Neural progenitor cell (in vitro differentiated cells): ENCODE measurements around the gene MSRB1. TPM values are rescaled to one million over a fixed set of nuclear protein-coding genes. Genes with fewer than 3 reads are reported as not detected.

Experiments
- DNase-seq: peaks from one replicate; pipeline ENCODE4 v3.0.0-alpha.2; 2016; ENCODE audit warnings: low spot score
- H2AFZ ChIP-seq: fragments of 200-600 bp; sonication (generic); replicated peaks from 2 replicates; pipeline ENCODE4 v1.6.1; 2016; ENCODE audit warnings: antibody characterized with exemption
- H3F3A ChIP-seq: fragments of 200-600 bp; sonication (generic); 2 replicates; pipeline ENCODE4 v1.6.1; 2016; ENCODE audit warnings: antibody characterized with exemption, low read depth
- H3K27ac ChIP-seq: fragments of 200-600 bp; sonication (generic); 2 replicates; pipeline ENCODE4 v1.5.1; 2016; ENCODE audit warnings: mild to moderate bottlenecking
- H3K27me3 ChIP-seq: fragments of 200-600 bp; sonication (generic); 2 replicates; pipeline ENCODE4 v1.6.1; 2016; ENCODE audit warnings: mild to moderate bottlenecking, moderate library complexity
- H3K36me3 ChIP-seq: fragments of 200-600 bp; sonication (generic); 2 replicates; pipeline ENCODE4 v1.5.1; 2016
- H3K4me1 ChIP-seq: fragments of 200-600 bp; sonication (generic); 2 replicates; pipeline ENCODE4 v1.6.1; 2016; ENCODE audit warnings: mixed run types
- H3K4me2 ChIP-seq: fragments of 200-600 bp; sonication (generic); 2 replicates; pipeline ENCODE4 v1.6.1; 2016
- H3K4me3 ChIP-seq: fragments of 200-600 bp; sonication (generic); 2 replicates; pipeline ENCODE4 v1.5.1; 2016
- H3K79me2 ChIP-seq: fragments of 200-600 bp; sonication (generic); 2 replicates; pipeline ENCODE4 v1.6.1; 2016; ENCODE audit warnings: low read depth
- H3K9ac ChIP-seq: fragments of 200-600 bp; sonication (generic); 2 replicates; pipeline ENCODE4 v1.6.1; 2016
- H3K9me3 ChIP-seq: fragments of 200-600 bp; sonication (generic); 2 replicates; pipeline ENCODE4 v1.5.1; 2016; ENCODE audit warnings: low read depth
- H4K20me1 ChIP-seq: fragments of 200-600 bp; sonication (generic); 2 replicates; pipeline ENCODE4 v1.6.1; 2016; ENCODE audit warnings: low read depth
- H3K27ac Mint-ChIP-seq: 3 replicates; pipeline ENCODE4 v1.8.0; 2021; ENCODE audit warnings: mixed read lengths
- H3K27me3 Mint-ChIP-seq: 2 replicates; pipeline ENCODE4 v1.8.0; 2022; ENCODE audit warnings: low read depth, mild to moderate bottlenecking, inconsistent platforms, moderate library complexity, mixed read lengths; ENCODE audit not compliant: insufficient read depth
- H3K36me3 Mint-ChIP-seq: 3 replicates; pipeline ENCODE4 v1.8.0; 2021; ENCODE audit warnings: mixed read lengths
- H3K4me1 Mint-ChIP-seq: 3 replicates; pipeline ENCODE4 v1.8.0; 2021; ENCODE audit warnings: mixed read lengths
- H3K4me3 Mint-ChIP-seq: 3 replicates; pipeline ENCODE4 v1.8.0; 2021; ENCODE audit warnings: mild to moderate bottlenecking, moderate library complexity, mixed read lengths
- H3K9me3 Mint-ChIP-seq: 3 replicates; pipeline ENCODE4 v1.8.0; 2020; ENCODE audit warnings: mixed read lengths
- EZH2 ChIP-seq: fragments of 200-600 bp; sonication (generic); IDR thresholded peaks from 2 replicates; pipeline ENCODE4 v1.6.1; 2017; ENCODE audit warnings: antibody characterized with exemption, mild to moderate bottlenecking, moderate library complexity
- EZH2phosphoT487 ChIP-seq: fragments of 200-600 bp; sonication (generic); IDR thresholded peaks from 2 replicates; pipeline ENCODE4 v1.6.1; 2017; ENCODE audit warnings: antibody characterized with exemption
- total RNA-seq: library from RNA; depleted of rRNA; stranded (reverse); fragments of >200 nt; gene quantifications from 2 replicates; pipeline ENCODE4 v1.2.3, GENCODE V29; 2015; ENCODE audit warnings: low replicate concordance
- TF ChIP-seq, protein P1 (sequence below): fragments of 200-600 bp; sonication (generic); IDR thresholded peaks from 2 replicates; pipeline ENCODE4 v1.5.1; 2017; ENCODE audit warnings: antibody characterized with exemption, mild to moderate bottlenecking

Gene MSRB1
- total RNA-seq, 1 donor from 2014 or later, result 26.9 TPM

DNA sequence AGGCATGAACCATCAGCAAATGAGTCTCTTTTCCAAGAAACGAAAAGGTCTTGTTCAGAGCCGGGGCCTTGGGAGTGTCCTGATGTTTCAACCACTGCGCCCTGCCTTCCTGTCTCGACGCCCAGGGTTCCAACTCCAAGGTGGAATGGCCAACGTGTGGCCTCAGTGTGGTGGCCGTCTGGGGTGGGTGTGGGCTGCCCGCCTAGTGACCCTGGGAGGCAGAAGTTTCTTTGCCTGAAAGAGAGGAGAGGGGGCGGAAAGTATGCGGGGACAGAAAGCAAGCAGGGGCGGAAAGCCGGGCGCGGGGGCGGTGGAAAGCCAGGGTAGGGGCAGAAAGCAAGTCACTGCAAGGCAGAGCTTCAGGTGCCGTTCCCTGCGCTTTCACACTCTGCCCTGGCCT lies 4.1 kb downstream of the MSRB1 start:
- Histone ChIP-seq H2AFZ (no peak overlapping the region), H3K4me1 (peaks cover 7% of the 10 kb centered on the region), H3F3A (peaks cover 5% of the 10 kb centered on the region), H3K4me3 (no peak overlapping the region), H3K9ac (no peak overlapping the region), H3K9me3 (no peaks in the 10 kb centered on the region), H4K20me1 (no peaks in the 10 kb centered on the region), H3K27me3 (no peaks in the 10 kb centered on the region), H3K36me3 (no peaks in the 10 kb centered on the region), H3K4me2 (no peak overlapping the region), H3K27ac (no peak overlapping the region), H3K79me2 (peaks cover 10% of the 10 kb centered on the region)
- H3K4me1 Mint-ChIP-seq, result peaks cover 9% of the 10 kb centered on the region
- H3K4me3 Mint-ChIP-seq, result no peak overlapping the region
- H3K27me3 Mint-ChIP-seq, result peaks cover 3% of the 10 kb centered on the region
- DNase-seq, result no peak
- TF ChIP-seq EZH2phosphoT487 (no peak), EZH2 (no peak)
- TF ChIP-seq, protein P1, sequence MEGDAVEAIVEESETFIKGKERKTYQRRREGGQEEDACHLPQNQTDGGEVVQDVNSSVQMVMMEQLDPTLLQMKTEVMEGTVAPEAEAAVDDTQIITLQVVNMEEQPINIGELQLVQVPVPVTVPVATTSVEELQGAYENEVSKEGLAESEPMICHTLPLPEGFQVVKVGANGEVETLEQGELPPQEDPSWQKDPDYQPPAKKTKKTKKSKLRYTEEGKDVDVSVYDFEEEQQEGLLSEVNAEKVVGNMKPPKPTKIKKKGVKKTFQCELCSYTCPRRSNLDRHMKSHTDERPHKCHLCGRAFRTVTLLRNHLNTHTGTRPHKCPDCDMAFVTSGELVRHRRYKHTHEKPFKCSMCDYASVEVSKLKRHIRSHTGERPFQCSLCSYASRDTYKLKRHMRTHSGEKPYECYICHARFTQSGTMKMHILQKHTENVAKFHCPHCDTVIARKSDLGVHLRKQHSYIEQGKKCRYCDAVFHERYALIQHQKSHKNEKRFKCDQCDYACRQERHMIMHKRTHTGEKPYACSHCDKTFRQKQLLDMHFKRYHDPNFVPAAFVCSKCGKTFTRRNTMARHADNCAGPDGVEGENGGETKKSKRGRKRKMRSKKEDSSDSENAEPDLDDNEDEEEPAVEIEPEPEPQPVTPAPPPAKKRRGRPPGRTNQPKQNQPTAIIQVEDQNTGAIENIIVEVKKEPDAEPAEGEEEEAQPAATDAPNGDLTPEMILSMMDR, result no peak
- peaks cover 2% of the 10 kb centered on the region for H3K36me3 Mint-ChIP-seq
- H3K9me3 Mint-ChIP-seq, result no peaks in the 10 kb centered on the region
- no peak overlapping the region for H3K27ac Mint-ChIP-seq

DNA sequence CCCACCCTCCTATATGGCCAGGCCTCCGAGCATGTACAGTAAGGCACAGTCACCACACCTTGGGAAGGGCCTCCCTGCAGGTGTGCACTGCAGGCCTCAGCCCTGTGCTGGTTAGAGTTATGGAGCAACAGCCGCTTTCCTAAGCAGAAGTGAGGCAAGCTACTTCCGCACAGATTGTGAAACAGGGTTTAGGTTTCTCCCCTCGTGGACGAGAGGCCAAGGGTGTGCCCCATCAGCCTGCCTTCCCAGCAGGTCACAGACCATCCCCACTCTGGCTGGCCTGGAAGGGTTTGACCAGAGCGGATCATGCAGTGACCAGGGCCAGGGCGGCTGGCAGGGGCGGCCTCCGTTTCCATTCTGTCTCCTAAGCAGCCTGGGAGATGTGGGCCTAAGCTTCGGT lies 4.7 kb downstream of the MSRB1 start:
- no peak overlapping the region for H3K4me3 Mint-ChIP-seq
- H3F3A ChIP-seq, result no peaks in the 10 kb centered on the region
- H4K20me1 ChIP-seq, result no peaks in the 10 kb centered on the region
- H2AFZ ChIP-seq, result no peak overlapping the region
- peaks cover 2% of the 10 kb centered on the region for H3K36me3 Mint-ChIP-seq
- H3K9me3 ChIP-seq, result no peaks in the 10 kb centered on the region
- H3K4me3 ChIP-seq, result no peak overlapping the region
- no peak for DNase-seq
- peaks cover 3% of the 10 kb centered on the region for H3K27me3 Mint-ChIP-seq
- H3K27me3 ChIP-seq, result no peaks in the 10 kb centered on the region
- peaks cover 7% of the 10 kb centered on the region for H3K4me1 ChIP-seq
- no peak for TF ChIP-seq EZH2phosphoT487
- TF ChIP-seq, protein P1, result no peak
- TF ChIP-seq EZH2, result no peak
- no peaks in the 10 kb centered on the region for H3K9me3 Mint-ChIP-seq
- H3K4me2 ChIP-seq, result no peak overlapping the region
- no peak overlapping the region for H3K27ac ChIP-seq
- H3K27ac Mint-ChIP-seq, result no peak overlapping the region
- peaks cover 10% of the 10 kb centered on the region for H3K79me2 ChIP-seq
- peaks cover 6% of the 10 kb centered on the region for H3K4me1 Mint-ChIP-seq
- H3K36me3 ChIP-seq, result no peaks in the 10 kb centered on the region
- no peak overlapping the region for H3K9ac ChIP-seq

DNA sequence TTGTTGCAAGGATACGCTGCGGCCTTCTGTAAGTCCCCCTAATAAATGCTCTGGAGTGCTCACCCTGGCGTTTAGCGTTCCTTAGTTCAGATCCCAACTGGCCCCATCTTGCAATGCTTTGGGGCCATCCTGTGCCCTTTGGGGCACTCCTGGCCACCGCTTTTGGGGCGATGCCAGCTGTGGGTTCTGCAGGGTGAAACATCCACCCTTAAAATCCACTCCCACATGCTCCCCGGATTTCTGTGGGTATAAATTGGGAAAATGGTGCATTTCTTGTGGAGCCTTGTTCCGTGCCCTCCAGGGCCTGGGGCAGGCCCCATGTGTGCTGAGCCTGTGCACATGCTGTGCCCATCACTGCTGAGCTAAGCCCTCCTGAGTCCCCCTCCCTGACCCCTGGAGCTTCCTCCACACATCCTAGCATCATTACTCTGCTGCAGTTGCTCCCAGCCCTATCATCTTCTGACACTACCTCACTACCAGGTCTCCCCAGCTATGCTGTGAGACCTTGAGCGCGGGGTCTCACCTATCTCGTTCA lies 6.0 kb downstream of the MSRB1 start:
- no peaks in the 10 kb centered on the region for H3F3A ChIP-seq
- H3K4me1 ChIP-seq, result peaks cover 1% of the 10 kb centered on the region
- Mint-ChIP-seq H3K36me3 (peaks cover 2% of the 10 kb centered on the region), H3K27ac (no peak overlapping the region), H3K4me3 (no peak overlapping the region), H3K27me3 (peaks cover 3% of the 10 kb centered on the region), H3K9me3 (no peaks in the 10 kb centered on the region), H3K4me1 (peaks cover 6% of the 10 kb centered on the region)
- DNase-seq, result no peak
- H2AFZ ChIP-seq, result no peak overlapping the region
- H4K20me1 ChIP-seq, result no peaks in the 10 kb centered on the region
- no peak overlapping the region for H3K27ac ChIP-seq
- H3K79me2 ChIP-seq, result peaks cover 1% of the 10 kb centered on the region
- H3K9ac ChIP-seq, result no peak overlapping the region
- H3K27me3 ChIP-seq, result no peaks in the 10 kb centered on the region
- TF ChIP-seq EZH2, result no peak
- TF ChIP-seq EZH2phosphoT487, result no peak
- H3K9me3 ChIP-seq, result no peaks in the 10 kb centered on the region
- H3K36me3 ChIP-seq, result no peaks in the 10 kb centered on the region
- no peak overlapping the region for H3K4me3 ChIP-seq
- H3K4me2 ChIP-seq, result no peak overlapping the region

DNA sequence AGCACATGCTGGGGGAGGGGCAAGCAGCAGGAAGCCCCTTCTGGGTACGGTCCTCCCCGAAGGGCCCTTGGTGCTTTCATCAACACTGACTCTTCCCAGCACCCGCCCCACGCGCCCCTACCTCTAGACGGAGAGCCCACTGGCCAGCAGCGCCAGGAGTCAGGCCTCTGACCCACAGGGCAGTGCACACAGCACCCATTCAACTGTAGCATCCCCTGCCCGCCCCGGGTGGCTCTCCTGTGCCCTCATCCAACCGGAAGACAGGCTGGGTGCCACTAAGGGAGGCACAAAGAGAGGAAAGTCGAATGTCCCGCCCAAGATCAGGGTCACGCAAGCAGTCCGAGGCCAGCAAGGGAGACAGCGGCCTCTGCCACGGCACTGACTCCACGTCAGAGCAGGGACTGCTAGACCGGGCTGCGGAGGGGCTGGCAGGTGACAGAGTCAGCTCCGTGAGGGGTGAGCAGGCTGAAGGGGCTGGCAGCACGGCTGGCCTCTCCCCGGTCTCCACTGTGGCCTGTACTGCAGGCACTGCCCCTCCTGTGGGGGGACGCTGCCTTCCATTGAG lies 9.8 kb downstream of the MSRB1 start:
- H3K27ac ChIP-seq, result no peak overlapping the region
- H3K4me1 ChIP-seq, result no peaks in the 10 kb centered on the region
- no peaks in the 10 kb centered on the region for H3K9me3 ChIP-seq
- H3K79me2 ChIP-seq, result no peaks in the 10 kb centered on the region
- no peak overlapping the region for H3K9ac ChIP-seq
- H2AFZ ChIP-seq, result no peak overlapping the region
- peaks cover 33% of the 10 kb centered on the region for H3K27me3 ChIP-seq
- TF ChIP-seq, protein P1, result no peak
- TF ChIP-seq EZH2 (no peak), EZH2phosphoT487 (no peak)
- no peaks in the 10 kb centered on the region for H4K20me1 ChIP-seq
- peaks cover 8% of the 10 kb centered on the region for H3K27me3 Mint-ChIP-seq
- DNase-seq, result no peak
- peaks cover 2% of the 10 kb centered on the region for H3K36me3 Mint-ChIP-seq
- H3K4me3 ChIP-seq, result no peak overlapping the region
- H3K4me2 ChIP-seq, result no peak overlapping the region
- no peak overlapping the region for H3K27ac Mint-ChIP-seq
- H3K9me3 Mint-ChIP-seq, result no peaks in the 10 kb centered on the region
- peaks cover 2% of the 10 kb centered on the region for H3K4me1 Mint-ChIP-seq
- peaks cover 4% of the 10 kb centered on the region for H3F3A ChIP-seq
- H3K4me3 Mint-ChIP-seq, result no peak overlapping the region
- no peaks in the 10 kb centered on the region for H3K36me3 ChIP-seq
